Measurements from ENCODE around the gene ACTN1. TPM values are rescaled to one million over a fixed set of nuclear protein-coding genes. Genes with fewer than 3 reads are reported as not detected.
A peak's percentile ranks its signal among the peaks of the same experiment; 100 is the strongest.

The ACTN1 gene
- polyA plus RNA-seq, 1 of the 3 experiments (the other 2 are of a cell fraction): 319 TPM

- TF ChIP-seq NRF1 (IDR thresholded peaks at IDR 0.05; ENCODE audit: low read depth, low read length) (no peak), ZBTB33 (IDR thresholded peaks at IDR 0.05; ENCODE audit: borderline replicate concordance, low read depth) (no peak), GABPA (IDR thresholded peaks at IDR 0.05; ENCODE audit: low read depth) (no peak), GATA2 (CRISPR knock-in tag; IDR thresholded peaks at IDR 0.05) (no peak), CHD2 (IDR thresholded peaks at IDR 0.05; ENCODE audit: low read length, partially characterized antibody) (no peak), FOXJ3 (CRISPR knock-in tag; IDR thresholded peaks at IDR 0.05) (peak; percentile 57; the same call in 1 of the 2 replicates), RCOR1 (IDR thresholded peaks at IDR 0.05; ENCODE audit: low read length) (peak; percentile 58; the same call in 1 of the 2 replicates), NFIC (IDR thresholded peaks at IDR 0.05; ENCODE audit: borderline replicate concordance) (no peak), SIN3A (IDR thresholded peaks at IDR 0.05; ENCODE audit: borderline replicate concordance, low read depth, low read length) (no peak), USF2 (IDR thresholded peaks at IDR 0.05; ENCODE audit: borderline replicate concordance, low read depth, low read length) (no peak), TEAD4 (IDR thresholded peaks at IDR 0.05; ENCODE audit: borderline replicate concordance, insufficient read depth) (no peak)
- TF ChIP-seq, protein P1, sequence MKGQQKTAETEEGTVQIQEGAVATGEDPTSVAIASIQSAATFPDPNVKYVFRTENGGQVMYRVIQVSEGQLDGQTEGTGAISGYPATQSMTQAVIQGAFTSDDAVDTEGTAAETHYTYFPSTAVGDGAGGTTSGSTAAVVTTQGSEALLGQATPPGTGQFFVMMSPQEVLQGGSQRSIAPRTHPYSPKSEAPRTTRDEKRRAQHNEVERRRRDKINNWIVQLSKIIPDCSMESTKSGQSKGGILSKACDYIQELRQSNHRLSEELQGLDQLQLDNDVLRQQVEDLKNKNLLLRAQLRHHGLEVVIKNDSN (IDR thresholded peaks at IDR 0.05; ENCODE audit: borderline replicate concordance, low read depth): no peak
- TF ChIP-seq, protein P2, sequence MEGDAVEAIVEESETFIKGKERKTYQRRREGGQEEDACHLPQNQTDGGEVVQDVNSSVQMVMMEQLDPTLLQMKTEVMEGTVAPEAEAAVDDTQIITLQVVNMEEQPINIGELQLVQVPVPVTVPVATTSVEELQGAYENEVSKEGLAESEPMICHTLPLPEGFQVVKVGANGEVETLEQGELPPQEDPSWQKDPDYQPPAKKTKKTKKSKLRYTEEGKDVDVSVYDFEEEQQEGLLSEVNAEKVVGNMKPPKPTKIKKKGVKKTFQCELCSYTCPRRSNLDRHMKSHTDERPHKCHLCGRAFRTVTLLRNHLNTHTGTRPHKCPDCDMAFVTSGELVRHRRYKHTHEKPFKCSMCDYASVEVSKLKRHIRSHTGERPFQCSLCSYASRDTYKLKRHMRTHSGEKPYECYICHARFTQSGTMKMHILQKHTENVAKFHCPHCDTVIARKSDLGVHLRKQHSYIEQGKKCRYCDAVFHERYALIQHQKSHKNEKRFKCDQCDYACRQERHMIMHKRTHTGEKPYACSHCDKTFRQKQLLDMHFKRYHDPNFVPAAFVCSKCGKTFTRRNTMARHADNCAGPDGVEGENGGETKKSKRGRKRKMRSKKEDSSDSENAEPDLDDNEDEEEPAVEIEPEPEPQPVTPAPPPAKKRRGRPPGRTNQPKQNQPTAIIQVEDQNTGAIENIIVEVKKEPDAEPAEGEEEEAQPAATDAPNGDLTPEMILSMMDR (IDR thresholded peaks at IDR 0.05): no peak
Observed at GRCh38 chr14:68922201-68922621, 56.9 kb downstream of the ACTN1 start (continued).

DNA sequence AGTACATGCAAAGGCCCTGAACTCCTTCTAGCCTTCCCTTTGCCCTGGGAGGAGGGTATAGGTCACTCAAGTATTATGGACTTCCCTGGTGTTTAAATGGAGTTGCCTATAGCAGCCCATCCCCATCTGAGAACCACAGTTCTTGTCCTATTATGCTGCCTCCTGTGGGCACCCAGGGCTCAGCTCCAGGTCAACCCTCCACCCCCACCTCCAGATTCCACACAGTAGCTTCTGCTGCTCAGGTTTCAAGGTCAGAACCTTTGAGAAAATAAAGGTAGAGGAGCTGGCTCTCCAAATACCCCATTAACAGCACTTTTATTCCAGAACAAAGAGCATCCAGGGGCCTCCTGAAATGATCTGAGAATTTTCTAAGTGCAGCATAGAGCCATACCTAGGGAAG, 57.4 kb downstream of the ACTN1 start:
- CTCF ChIA-PET: interaction anchor here (1.2 to 2.9 kb wide), 3 partner anchors 10 to 169 kb away, joined by 4 to 24 read pairs (median 7); no protein-coding TSS in a partner anchor
- Histone ChIP-seq H3K4me3 (ENCODE audit: low read depth in 2 of 2, low read length in 1 of 2) (no peak overlapping the region), H3K9ac (no peak overlapping the region), H4K20me1 (ENCODE audit: insufficient read depth) (peaks cover 99% of the 10 kb centered on the region), H3K9me2 (no peaks in the 10 kb centered on the region), H3K4me1 (ENCODE audit: control insufficient read depth in 1 of 2, insufficient read depth in 2 of 2, low read depth in 1 of 2, low read length in 1 of 2) (peaks cover 0 to 25% of the 10 kb centered on the region in 2 experiments; a peak in 2 of 4 replicates), H3K36me3 (replicated peaks in 1 of 2; ENCODE audit: control insufficient read depth in 1 of 2, insufficient read depth in 2 of 2, low read length in 1 of 2) (peaks cover 67 to 68% of the 10 kb centered on the region in 2 experiments), H3K9me3 (no peaks in the 10 kb centered on the region), H3F3A (replicated peaks; ENCODE audit: insufficient read depth) (peaks cover 32% of the 10 kb centered on the region), H3K79me2 (ENCODE audit: insufficient read depth) (peaks cover 100% of the 10 kb centered on the region), H3K27ac (ENCODE audit: low read depth in 2 of 2, low read length in 1 of 2) (peak overlapping the region in 1 of 2 experiments; percentile 80; a peak in 2 of 4 replicates), H2AFZ (ENCODE audit: low read depth) (no peak overlapping the region), H3K4me2 (no peak overlapping the region), H3K27me3 (ENCODE audit: insufficient read depth) (no peaks in the 10 kb centered on the region)
- DNase-seq: no peak
- POLR2A ChIA-PET: interaction anchor here (1.2 to 1.9 kb wide), 2 partner anchors 10 to 92 kb away, joined by 3 to 4 read pairs; no protein-coding TSS in a partner anchor
- no peak for TF ChIP-seq SMC3 (IDR thresholded peaks at IDR 0.05; ENCODE audit: low read depth, low read length)
- TF ChIP-seq NRF1 (IDR thresholded peaks at IDR 0.05; ENCODE audit: low read depth, low read length): no peak
- TF ChIP-seq TEAD4 (IDR thresholded peaks at IDR 0.05; ENCODE audit: borderline replicate concordance, insufficient read depth): no peak
- TF ChIP-seq ELF1 (IDR thresholded peaks at IDR 0.05): no peak
- TF ChIP-seq, protein P2 (IDR thresholded peaks at IDR 0.05): no peak; the same call in 1 of the 2 replicates
- no peak for TF ChIP-seq MAX (IDR thresholded peaks at IDR 0.05; ENCODE audit: low read depth)
- TF ChIP-seq MEF2A (IDR thresholded peaks at IDR 0.05; ENCODE audit: borderline replicate concordance, low read depth): no peak
- no peak for TF ChIP-seq REST (IDR thresholded peaks at IDR 0.05; ENCODE audit: low read depth, low read length)
- no peak for TF ChIP-seq GATA2 (CRISPR knock-in tag; IDR thresholded peaks at IDR 0.05)
- no peak for TF ChIP-seq RAD21 (IDR thresholded peaks at IDR 0.05; ENCODE audit: low read length)
